GM21619 (cell line): Measurements from ENCODE around the gene TRMT1.

Experiments used
- ATAC-seq: cut with Tn5 transposase; IDR thresholded peaks from one replicate; pipeline ENCODE4 v1.9.1; 2021; ENCODE audit not compliant: unreplicated experiment

Gene TRMT1

DNA sequence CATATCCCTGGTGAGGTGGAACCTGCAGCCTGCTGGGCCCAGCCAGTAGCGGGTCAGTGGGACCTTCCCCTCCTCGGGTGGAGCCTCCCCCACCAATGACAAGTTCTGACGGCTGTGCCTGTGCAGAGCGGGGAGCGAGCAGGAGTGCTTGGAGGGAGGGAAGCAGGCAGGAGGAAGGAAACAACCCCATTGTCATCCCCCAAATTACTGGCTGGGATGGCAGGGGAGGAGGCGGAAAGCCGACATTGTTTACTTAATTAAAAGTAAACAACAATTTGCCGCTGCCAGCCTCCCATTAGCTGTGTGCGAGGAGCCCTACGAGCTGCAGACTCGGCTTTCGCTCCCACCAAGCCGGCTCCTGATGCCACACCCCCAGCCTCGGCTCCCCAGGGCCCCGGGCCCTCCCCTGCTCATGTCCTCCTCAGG is 59.4 kb downstream of the TRMT1 start:
- ATAC-seq = no peak

- no peak for ATAC-seq
Measured at GRCh38 chr19:13056052-13056660, 60.4 kb downstream of the TRMT1 start.

GRCh38 chr19:13055213-13056051 is 61.1 kb downstream of the TRMT1 start:
- ATAC-seq = no peak
